ENCODE measurements around the gene ZNRD2.

The ZNRD2 gene

GRCh38 chr11:65590240-65590738 lies 20.0 kb downstream of the ZNRD2 start:
- no peak for DNase-seq

GRCh38 chr11:65591939-65592857 lies 21.9 kb downstream of the ZNRD2 start:
- no peak for DNase-seq

- no peak for DNase-seq
These were observed 22.7 kb downstream of the ZNRD2 start for GRCh38 chr11:65592858-65593517.

GRCh38 chr11:65593518-65594414 lies 23.5 kb downstream of the ZNRD2 start:
- no peak for DNase-seq

- no peak for DNase-seq
These were observed 24.9 kb downstream of the ZNRD2 start for GRCh38 chr11:65595131-65595530.

- DNase-seq, result no peak
These were observed 25.4 kb downstream of the ZNRD2 start, which contains the start of gene KCNK7 for GRCh38 chr11:65595543-65596281. Gene KCNK7, minus strand, starts transcription at chr11:65595800. Its CDS starts 28 bp downstream, at chr11:65595772.

- DNase-seq, result no peak
These were observed 26.2 kb downstream of the ZNRD2 start for GRCh38 chr11:65596520-65596919.

GRCh38 chr11:65598258-65598699 lies 28.0 kb downstream of the ZNRD2 start:
- no peak for DNase-seq

GRCh38 chr11:65599216-65599954 lies 29.1 kb downstream of the ZNRD2 start:
- no peak for DNase-seq

GRCh38 chr11:65599955-65600246 lies 29.6 kb downstream of the ZNRD2 start:
- DNase-seq, result no peak

- no peak for DNase-seq
These were observed 34.0 kb downstream of the ZNRD2 start for GRCh38 chr11:65604258-65604657.

- DNase-seq, result no peak
These were observed 36.8 kb downstream of the ZNRD2 start for GRCh38 chr11:65606876-65607613.

GRCh38 chr11:65607614-65608426 lies 37.5 kb downstream of the ZNRD2 start:
- no peak for DNase-seq

- no peak for DNase-seq
These were observed 39.0 kb downstream of the ZNRD2 start for GRCh38 chr11:65609229-65609628.

GRCh38 chr11:65609665-65610064 lies 39.4 kb downstream of the ZNRD2 start:
- no peak for DNase-seq

- DNase-seq, result no peak
These were observed 40.1 kb downstream of the ZNRD2 start for GRCh38 chr11:65610404-65610803.

GRCh38 chr11:65611028-65611757 lies 40.9 kb downstream of the ZNRD2 start:
- no peak for DNase-seq

- no peak for DNase-seq
These were observed 41.7 kb downstream of the ZNRD2 start for GRCh38 chr11:65611758-65612603.
